NCI-H510A (cell line): ENCODE results near the gene PHF23.
"Not testable (repeated sequence)": the region's sequence is repeated elsewhere in the genome, so short reads cannot be mapped to it uniquely, and the experiment has no call there.

ENCODE experiments used
- DNase-seq: peaks from one replicate; lab custom pipeline; 2025; lab: John Stamatoyannopoulos, UW

PHF23 gene

GRCh38 chr17:7258731-7259554 lies 19.7 kb upstream of the PHF23 start:
- DNase-seq, result no peak

GRCh38 chr17:7256766-7257456 lies 17.7 kb upstream of the PHF23 start:
- DNase-seq, result no peak

- DNase-seq, result no peak
Observed at GRCh38 chr17:7254511-7254910, 15.3 kb upstream of the PHF23 start.

GRCh38 chr17:7253082-7253481 lies 13.8 kb upstream of the PHF23 start:
- no peak for DNase-seq

GRCh38 chr17:7252176-7253043 lies 13.2 kb upstream of the PHF23 start, which contains the start of gene ELP5:
TSS of gene ELP5 (plus strand) at chr17:7252215. CDS start at chr17:7252551, 336 bp downstream.
- DNase-seq, result peak; percentile 89

GRCh38 chr17:7251661-7252175 lies 12.5 kb upstream of the PHF23 start, which contains the start of gene CTDNEP1:
TSS of gene CTDNEP1 (minus strand) at chr17:7251734. CDS start at chr17:7251296, 438 bp downstream.
- DNase-seq, result peak; percentile 94

- DNase-seq, result no peak
Observed at GRCh38 chr17:7250695-7251627, 11.7 kb upstream of the PHF23 start.

GRCh38 chr17:7249830-7250229 lies 10.6 kb upstream of the PHF23 start:
- DNase-seq, result no peak

- DNase-seq, result no peak
Observed at GRCh38 chr17:7249214-7249613, 10.0 kb upstream of the PHF23 start.

- no peak for DNase-seq
Observed at GRCh38 chr17:7248796-7249195, 9.5 kb upstream of the PHF23 start.

- DNase-seq, result no peak
Observed at GRCh38 chr17:7246779-7247178, 7.5 kb upstream of the PHF23 start.

GRCh38 chr17:7243838-7244237 lies 4.6 kb upstream of the PHF23 start:
- DNase-seq, result not testable (repeated sequence)

- DNase-seq, result no peak
Observed at GRCh38 chr17:7243453-7243729, 4.1 kb upstream of the PHF23 start.

- DNase-seq, result peak; percentile 94
Observed at GRCh38 chr17:7242717-7243452, 3.6 kb upstream of the PHF23 start.

GRCh38 chr17:7241783-7242716 lies 2.8 kb upstream of the PHF23 start, which contains the start of gene GABARAP:
TSS of gene GABARAP (minus strand) at chr17:7242449. CDS start at chr17:7242330, 119 bp downstream.
- DNase-seq, result peak; percentile 77

- DNase-seq, result no peak
Observed at GRCh38 chr17:7241090-7241733, 2.0 kb upstream of the PHF23 start.

- DNase-seq, result no peak
Observed at GRCh38 chr17:7240375-7240774, 1.1 kb upstream of the PHF23 start.

- peak; percentile 17 for DNase-seq
Observed at GRCh38 chr17:7238420-7239090, 702 bp downstream of the PHF23 start.
